DMS114 treated with DMSO at 0.1 percent for 48 hours (cell line): Measurements from ENCODE around the gene TFE3.
A peak's percentile ranks its signal among the peaks of the same experiment; 100 is the strongest.

ENCODE experiments used
- DNase-seq: peaks from one replicate; lab custom pipeline; 2025; ENCODE audit not compliant: unreplicated experiment; lab: John Stamatoyannopoulos, UW

The TFE3 gene

GRCh38 chrX:49043220-49043986 is at the start of gene TFE3:
Gene TFE3 (minus strand): TSS chrX:49043357. CDS start chrX:49043226, 131 bp downstream.
- peak; percentile 96 for DNase-seq

DNA sequence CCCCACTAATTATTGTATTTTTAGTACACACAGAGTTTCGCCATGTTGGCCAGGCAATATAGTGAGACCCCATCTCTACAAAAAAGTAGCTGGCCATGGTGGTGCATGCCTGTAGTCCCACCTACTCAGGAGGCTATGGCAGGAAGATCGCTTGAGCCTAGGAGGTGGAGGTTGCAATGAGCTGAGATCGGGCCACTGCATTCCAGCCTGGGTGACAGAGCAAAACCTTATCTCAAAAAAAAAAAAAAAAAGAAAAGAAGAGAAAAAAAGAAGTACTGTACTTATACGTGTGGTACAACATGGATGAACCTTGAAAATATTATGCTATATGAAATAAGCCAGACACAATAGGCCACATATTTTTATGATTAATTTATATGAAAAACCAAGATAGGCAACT is 46.4 kb upstream of the TFE3 start:
- no peak for DNase-seq

DNA sequence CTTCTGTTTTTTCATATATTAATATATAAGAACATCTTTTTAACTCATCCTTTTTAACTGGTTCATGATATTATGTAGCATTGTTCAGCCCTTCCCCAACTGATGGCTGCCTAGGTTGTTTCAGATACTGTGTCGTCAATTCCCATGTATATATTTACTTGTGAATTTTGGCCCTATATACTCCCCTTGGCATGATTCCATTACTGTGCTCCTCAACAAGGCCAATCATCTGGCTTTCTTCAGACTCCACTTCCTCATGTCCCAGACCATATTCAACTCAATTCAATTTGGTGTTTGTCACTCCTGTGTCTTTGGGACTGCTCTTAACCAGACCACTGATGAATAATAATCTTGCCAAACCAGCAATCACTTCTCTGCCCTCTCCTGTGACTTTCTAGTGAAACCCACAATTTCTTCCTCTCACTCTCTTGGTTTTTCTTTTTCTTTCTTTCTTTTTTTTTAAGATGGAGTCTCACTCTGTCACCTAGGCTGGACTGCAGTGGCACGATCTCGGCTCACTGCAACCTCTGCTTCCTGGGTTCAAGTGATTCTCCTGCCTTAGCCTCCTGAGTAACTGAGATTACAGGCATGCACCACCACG is 39.2 kb upstream of the TFE3 start:
- no peak for DNase-seq

GRCh38 chrX:49079489-49080428 is 36.6 kb upstream of the TFE3 start, which contains the start of gene WDR45:
Gene WDR45 (minus strand): TSS chrX:49079887. CDS start chrX:49078095, 1,792 bp downstream.
- peak; percentile 21 for DNase-seq

- DNase-seq, result no peak
Observed at GRCh38 chrX:49077941-49078340, 34.8 kb upstream of the TFE3 start.

DNA sequence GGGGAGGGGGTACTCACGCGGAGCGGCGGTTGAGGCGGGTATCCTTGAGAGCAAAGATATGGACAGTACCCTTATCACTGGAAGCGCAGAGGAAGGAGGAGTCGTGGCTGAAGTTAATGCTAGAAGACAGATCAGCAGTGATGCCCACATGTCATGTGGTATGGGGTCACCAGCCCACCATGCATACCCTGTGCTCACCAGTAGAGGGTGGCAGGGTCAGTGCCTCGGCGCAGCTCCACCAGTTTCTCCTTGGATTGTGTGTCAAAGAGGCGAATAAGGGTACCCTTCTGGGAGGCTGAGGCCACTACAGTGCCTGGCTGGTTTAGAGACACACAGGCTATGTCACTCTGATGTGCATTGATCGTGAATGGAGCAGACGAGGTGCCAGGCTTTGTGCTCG is 32.2 kb upstream of the TFE3 start:
- DNase-seq, result no peak

- DNase-seq, result peak; percentile 86
Observed at GRCh38 chrX:49073601-49074575, 30.7 kb upstream of the TFE3 start, which contains the start of gene PRAF2. Gene PRAF2 (minus strand): TSS chrX:49074002. CDS start chrX:49073987, 15 bp downstream.

GRCh38 chrX:49072712-49073095 is 29.5 kb upstream of the TFE3 start:
- DNase-seq, result no peak

DNA sequence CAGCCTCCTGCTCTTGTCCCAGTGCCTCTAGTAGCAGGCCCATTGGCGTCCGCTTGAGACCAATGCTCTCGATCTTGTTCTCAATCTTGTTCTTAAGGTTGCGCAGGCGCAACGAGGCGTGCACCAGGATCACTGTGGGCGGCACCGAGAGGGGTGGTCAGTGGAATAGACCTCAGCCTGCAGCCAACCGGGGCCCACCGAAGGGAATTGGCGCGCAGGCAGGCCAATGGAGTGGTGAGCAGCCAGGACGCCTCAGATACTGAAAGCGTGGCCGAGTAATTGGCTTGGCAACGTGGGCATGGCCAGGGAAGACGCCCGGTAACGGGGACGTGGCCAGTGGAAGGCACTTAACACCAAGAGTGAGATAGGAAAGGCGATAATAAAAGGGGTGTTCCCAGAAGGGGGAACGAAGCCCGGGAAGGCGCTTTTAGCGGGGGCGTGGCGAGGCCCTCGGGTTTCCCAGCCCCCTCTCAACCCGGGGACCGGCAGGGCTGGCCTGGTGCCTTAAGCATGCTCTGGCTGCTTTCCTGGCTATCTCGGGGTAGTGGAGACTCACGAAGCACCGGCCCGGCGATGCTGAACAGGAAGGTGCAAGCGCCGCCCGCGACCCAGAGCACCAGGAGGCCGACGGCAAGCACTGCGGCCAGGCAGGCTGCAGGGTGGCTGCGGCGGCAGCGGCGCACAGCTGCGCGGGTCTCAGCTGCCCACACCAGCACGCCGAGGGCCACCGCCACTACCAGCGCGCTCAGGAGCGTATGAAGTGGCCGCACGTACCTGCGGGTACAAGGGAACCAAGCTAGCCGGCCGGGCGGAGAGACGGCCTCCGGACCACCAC is 28.9 kb upstream of the TFE3 start:
- peak; percentile 51 for DNase-seq

- DNase-seq, result no peak
Observed at GRCh38 chrX:49070988-49071387, 27.8 kb upstream of the TFE3 start.

- DNase-seq, result no peak
Observed at GRCh38 chrX:49069038-49069437, 25.9 kb upstream of the TFE3 start.

- no peak for DNase-seq
Observed at GRCh38 chrX:49067285-49068120, 24.3 kb upstream of the TFE3 start.

DNA sequence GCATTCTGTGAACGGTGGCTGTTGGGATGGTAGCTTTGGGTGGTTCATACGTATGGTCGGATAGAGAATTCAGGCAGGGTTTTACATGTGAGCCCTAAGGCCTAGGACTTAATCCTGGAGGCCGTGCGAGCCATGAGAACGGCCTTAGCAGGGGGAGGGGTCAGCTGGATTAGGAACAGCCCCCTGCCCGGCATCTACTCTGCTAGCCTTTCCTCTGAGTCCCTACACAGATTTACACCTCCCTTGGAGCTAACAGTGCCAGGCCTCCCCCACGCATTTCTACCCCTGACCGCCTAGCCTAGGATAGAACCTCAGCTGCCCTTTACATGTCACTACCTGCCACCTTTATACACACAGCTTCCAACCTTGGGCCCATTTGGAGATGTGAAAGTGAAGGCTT is 23.5 kb upstream of the TFE3 start:
- DNase-seq, result no peak

GRCh38 chrX:49066278-49066677 is 23.1 kb upstream of the TFE3 start:
- no peak for DNase-seq

- DNase-seq, result no peak
Observed at GRCh38 chrX:49064735-49065134, 21.6 kb upstream of the TFE3 start.

DNA sequence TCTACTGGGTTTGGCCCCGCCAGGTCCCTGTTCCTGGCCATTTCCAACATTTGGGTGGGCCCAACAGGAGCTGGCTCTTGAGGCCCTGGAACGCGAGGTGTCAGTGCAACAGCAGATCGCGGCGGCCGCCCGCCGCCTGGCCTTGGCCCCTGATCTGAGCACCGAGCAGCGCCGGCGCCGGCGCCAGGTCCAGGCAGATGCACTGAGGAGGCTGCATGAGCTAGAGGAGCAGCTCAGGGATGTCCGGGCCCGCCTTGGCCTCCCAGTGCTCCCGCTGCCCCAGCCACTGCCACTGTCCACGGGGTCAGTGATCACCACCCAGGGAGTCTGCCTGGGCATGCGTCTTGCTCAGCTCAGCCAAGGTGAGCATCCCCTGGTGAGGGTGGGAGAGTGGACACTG is 21.1 kb upstream of the TFE3 start:
- no peak for DNase-seq

GRCh38 chrX:49063715-49064114 is 20.6 kb upstream of the TFE3 start:
- no peak for DNase-seq

DNA sequence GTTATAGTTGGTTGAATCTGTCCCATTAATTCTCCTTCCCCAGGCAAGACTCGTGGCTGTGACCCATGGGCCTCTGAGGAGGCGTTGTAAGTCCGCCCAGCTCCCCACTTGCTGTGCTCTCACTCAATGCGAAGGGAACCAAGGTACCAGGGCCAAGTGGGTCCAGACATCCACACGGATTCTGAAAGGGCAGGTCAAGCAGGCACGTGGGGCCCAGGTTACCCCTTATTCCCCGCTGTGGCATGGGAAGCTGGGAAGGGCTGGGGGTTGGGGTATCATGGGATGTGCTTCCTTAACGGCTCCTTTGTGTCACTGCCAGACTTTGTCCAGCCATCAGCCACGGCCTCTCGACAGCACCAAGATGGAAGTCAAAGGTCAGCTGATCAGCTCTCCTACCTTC is 18.8 kb upstream of the TFE3 start:
- DNase-seq, result no peak

- no peak for DNase-seq
Observed at GRCh38 chrX:49061490-49061889, 18.3 kb upstream of the TFE3 start.
